Fibroblast of villous mesenchyme (primary cell): Measurements from ENCODE around the gene TRIM69. TPM values are rescaled to one million over a fixed set of nuclear protein-coding genes. Genes with fewer than 3 reads are reported as not detected.
"Not testable (repeated sequence)": the region's sequence is repeated elsewhere in the genome, so short reads cannot be mapped to it uniquely, and the experiment has no call there.

Source experiments
- DNase-seq: peaks from one replicate; pipeline ENCODE4 v3.0.0-alpha.2; 2010; ENCODE audit warnings: low read depth
- H3K4me3 ChIP-seq: 2 replicates; pipeline ENCODE4 v1.5.1; 2011; ENCODE audit warnings: low read depth, mild to moderate bottlenecking, low read length
- total RNA-seq: library from RNA; depleted of rRNA; stranded (reverse); fragments of >200 nt; gene quantifications from 2 replicates; pipeline ENCODE4 v1.2.3, GENCODE V29; 2012
- TF ChIP-seq, protein P1 (sequence below): IDR thresholded peaks from 2 replicates; pipeline ENCODE4 v1.5.1; 2012; ENCODE audit warnings: low read depth, mild to moderate bottlenecking, low read length; ENCODE audit not compliant: insufficient read depth

TRIM69 gene
- total RNA-seq, 1 donor, result 13.4 TPM

DNA sequence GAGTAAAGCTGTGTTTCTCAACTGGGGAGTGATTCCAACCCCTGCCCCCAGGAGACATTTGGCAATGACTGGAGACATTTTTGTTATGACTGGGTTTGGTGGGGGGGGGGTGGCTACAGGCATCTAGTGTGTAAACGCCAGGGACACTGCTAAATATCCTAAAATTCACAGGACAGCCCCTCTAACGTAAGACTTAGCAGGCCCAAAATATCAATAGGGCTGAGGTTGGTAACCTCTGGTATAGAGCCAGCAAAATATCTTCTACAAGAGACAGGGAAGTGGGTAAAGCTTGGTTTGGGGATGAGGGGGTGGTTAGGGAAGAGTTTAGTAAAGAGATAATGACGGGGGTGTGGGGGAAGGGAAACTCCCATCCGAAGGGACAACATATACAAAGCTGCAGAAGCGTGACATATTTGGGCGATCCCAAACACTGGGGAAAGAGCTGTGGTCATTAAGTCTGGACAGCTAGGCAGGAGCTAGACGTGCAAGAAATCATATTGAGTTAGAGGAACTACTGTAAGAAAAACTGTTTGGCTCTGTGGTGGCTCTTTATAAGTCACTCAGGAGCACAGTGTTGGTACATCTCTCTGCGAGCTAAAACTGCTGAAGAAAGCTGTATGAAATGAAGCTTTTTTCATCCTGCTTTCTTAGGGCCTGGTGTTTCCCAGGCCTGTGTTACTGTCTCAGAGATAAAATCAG lies 697 bp upstream of the TRIM69 start:
- peak; percentile 61 for DNase-seq
- TF ChIP-seq, protein P1, sequence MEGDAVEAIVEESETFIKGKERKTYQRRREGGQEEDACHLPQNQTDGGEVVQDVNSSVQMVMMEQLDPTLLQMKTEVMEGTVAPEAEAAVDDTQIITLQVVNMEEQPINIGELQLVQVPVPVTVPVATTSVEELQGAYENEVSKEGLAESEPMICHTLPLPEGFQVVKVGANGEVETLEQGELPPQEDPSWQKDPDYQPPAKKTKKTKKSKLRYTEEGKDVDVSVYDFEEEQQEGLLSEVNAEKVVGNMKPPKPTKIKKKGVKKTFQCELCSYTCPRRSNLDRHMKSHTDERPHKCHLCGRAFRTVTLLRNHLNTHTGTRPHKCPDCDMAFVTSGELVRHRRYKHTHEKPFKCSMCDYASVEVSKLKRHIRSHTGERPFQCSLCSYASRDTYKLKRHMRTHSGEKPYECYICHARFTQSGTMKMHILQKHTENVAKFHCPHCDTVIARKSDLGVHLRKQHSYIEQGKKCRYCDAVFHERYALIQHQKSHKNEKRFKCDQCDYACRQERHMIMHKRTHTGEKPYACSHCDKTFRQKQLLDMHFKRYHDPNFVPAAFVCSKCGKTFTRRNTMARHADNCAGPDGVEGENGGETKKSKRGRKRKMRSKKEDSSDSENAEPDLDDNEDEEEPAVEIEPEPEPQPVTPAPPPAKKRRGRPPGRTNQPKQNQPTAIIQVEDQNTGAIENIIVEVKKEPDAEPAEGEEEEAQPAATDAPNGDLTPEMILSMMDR, result peak; percentile 2

DNA sequence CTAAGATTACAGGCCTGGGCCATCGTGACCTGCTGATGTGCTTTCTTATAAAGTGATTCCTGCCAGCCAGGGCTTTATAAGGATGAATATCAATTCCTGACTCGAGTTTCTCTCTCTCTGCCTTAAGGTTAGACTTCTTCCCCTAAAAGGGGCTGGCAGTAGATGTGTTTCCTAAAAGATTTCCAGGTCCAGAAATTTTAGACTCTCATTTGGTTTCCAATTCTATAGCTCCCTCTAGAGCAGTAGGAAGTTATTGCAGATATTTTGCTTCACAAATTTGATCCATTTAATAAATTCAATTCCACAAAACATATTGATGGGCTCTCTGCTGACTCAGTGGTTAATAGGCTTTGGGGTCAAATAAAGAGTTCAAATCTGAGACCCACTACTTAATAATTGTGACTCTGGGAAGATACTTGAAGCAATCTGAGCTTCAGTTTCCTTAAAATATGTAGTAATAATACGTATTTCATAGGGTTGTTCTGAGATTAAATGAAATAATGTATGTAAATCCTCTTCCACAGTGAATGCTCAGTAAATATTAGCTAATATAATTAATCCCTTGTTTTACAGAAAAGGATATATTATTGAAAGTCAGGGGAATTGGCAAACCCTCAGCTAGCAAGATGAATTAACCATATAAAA lies 2.1 kb downstream of the TRIM69 start:
- no peak overlapping the region for H3K4me3 ChIP-seq
- peak; percentile 77 for DNase-seq
- TF ChIP-seq, protein P1, result peak; percentile 81

More for the DNA sequence above, 697 bp upstream of the TRIM69 start:
- no peak overlapping the region for H3K4me3 ChIP-seq

DNA sequence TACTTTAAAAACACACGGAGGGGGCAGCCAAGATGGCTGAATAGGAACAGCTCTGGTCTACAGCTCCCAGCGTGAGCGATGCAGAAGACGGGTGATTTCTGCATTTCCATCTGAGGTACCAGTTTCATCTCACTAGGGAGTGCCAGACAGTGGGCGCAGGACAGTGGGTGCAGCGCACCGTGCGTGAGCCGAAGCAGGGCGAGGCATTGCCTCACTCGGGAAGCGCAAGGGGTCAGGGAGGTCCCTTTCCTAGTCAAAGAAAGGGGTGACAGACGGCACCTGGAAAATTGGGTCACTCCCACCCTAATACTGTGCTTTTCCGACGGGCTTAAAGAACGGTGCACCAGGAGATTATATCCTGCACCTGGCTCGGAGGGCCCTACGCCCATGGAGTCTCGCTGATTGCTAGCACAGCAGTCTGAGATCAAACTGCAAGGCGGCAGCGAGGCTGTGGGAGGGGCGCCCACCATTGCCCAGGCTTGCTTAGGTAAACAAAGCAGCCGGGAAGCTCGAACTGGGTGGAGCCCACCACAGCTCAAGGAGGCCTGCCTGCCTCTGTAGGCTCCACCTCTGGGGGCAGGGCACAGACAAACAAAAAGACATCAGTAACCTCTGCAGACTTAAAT lies 3.0 kb downstream of the TRIM69 start:
- H3K4me3 ChIP-seq, DNase-seq: not testable (repeated sequence)

DNA sequence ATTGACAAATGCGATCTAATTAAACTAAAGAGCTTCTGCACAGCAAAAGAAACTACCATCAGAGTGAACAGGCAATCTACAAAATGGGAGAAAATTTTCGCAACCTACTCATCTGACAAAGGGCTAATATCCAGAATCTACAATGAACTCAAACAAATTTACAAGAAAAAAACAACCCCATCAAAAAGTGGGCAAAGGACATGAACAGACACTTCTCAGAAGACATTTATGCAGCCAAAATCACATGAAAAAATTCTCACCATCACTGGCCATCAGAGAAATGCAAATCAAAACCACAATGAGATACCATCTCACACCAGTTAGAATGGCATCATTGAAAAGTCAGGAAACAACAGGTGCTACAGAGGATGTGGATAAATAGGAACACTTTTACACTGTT lies 7.1 kb downstream of the TRIM69 start:
- not testable (repeated sequence) for DNase-seq, H3K4me3 ChIP-seq

DNA sequence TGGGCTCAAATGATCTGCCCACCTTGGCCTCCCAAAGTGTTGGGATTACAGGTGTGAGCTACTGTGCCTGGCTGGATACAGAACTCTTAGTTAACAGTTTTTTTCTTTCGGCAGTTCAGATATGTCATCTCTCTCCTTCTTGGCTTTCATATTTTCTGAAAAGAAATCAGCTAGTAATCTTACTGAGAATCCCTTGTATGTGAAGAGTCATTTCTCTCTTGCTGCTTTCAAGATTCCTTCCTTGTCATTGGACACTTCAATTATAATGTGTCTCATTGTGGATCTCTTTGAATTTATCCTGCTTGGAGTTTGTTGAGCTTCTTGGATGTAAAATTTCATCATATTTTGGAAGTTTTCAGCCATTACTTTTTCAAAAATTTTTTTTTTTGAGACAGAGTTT lies 17.0 kb downstream of the TRIM69 start:
- TF ChIP-seq, protein P1, result no peak
- no peak for DNase-seq
- H3K4me3 ChIP-seq, result no peak overlapping the region

DNA sequence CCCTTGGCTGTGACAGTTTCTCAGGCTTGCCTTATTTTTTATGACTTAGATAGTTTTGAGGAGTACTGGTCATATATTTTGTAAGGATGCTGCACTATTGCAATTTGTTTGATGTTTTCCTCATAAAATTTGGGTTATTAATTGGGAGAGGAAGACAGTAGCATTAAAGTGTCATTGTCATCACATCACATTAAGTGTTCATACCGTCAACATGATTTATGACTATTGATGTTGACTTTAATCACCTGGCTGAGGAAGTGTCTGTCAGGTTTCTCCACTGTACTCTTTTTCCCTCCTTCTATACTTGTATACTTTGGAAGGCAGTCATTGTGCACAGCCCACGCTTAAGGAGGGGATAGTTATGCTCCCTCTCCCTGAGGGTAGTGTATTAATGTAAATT lies 26.9 kb downstream of the TRIM69 start:
- DNase-seq, result no peak
- H3K4me3 ChIP-seq, result no peak overlapping the region
- TF ChIP-seq, protein P1, result no peak

DNA sequence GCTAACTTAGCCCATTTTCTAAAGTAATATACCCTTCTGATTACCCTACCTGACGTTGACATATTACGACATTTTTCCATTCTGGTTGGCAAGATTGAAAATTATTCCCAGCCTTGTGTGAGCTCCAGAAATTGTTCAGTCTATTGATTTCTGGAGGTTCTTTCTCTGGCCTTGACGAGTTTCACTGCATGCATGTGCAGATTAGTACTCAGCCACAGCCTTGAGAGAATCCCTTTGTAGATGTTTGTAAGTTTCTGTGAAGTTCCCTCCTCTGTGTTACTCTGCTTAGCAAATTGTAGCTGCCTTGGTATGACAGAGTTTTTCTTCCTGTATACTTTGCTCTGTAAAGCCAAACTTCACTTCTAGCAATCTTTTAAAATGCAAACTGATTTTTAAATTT lies 27.5 kb downstream of the TRIM69 start:
- H3K4me3 ChIP-seq, result no peak overlapping the region
- no peak for DNase-seq
- TF ChIP-seq, protein P1, result no peak
